Chondrocyte (in vitro differentiated cells): ENCODE data around the gene RIMBP2. TPM values are rescaled to one million over a fixed set of nuclear protein-coding genes. Genes with fewer than 3 reads are reported as not detected.

ENCODE experiments used
- DNase-seq: peaks from one replicate; pipeline ENCODE4 v3.0.0; 2021; ENCODE audit warnings: mixed read lengths, low spot score
- H3K27ac Mint-ChIP-seq: one replicate; pipeline ENCODE4 v1.8.0; 2021; ENCODE audit warnings: mild to moderate bottlenecking, moderate library complexity, mixed read lengths; ENCODE audit not compliant: unreplicated experiment
- H3K27me3 Mint-ChIP-seq: 2 replicates; pipeline ENCODE4 v1.8.0; 2021; ENCODE audit warnings: low read depth, mixed read lengths
- H3K36me3 Mint-ChIP-seq: 2 replicates; pipeline ENCODE4 v1.8.0; 2021; ENCODE audit warnings: low read depth, mixed read lengths
- H3K4me1 Mint-ChIP-seq: 2 replicates; pipeline ENCODE4 v1.8.0; 2021; ENCODE audit warnings: low read depth, mild to moderate bottlenecking, mixed read lengths
- H3K4me3 Mint-ChIP-seq: one replicate; pipeline ENCODE4 v1.8.0; 2021; ENCODE audit warnings: mild to moderate bottlenecking, moderate library complexity, mixed read lengths; ENCODE audit not compliant: unreplicated experiment
- H3K9me3 Mint-ChIP-seq: 2 replicates; pipeline ENCODE4 v1.8.0; 2021; ENCODE audit warnings: low read depth, mixed read lengths
- CTCF ChIP-seq: fragments of 200-600 bp; sonication (generic); IDR thresholded peaks from 2 replicates; pipeline ENCODE4 v1.5.0; 2021; ENCODE audit warnings: antibody characterized with exemption, mild to moderate bottlenecking, moderate library complexity
- total RNA-seq: library from RNA; stranded (reverse); gene quantifications from 3 replicates; pipeline ENCODE4 v1.2.1, GENCODE V29; 2021

RIMBP2 gene
- total RNA-seq, 1 donor from 2014 or later: 0.30 TPM

- Mint-ChIP-seq H3K36me3 (no peaks in the 10 kb centered on the region), H3K27ac (no peak overlapping the region), H3K4me3 (no peak overlapping the region), H3K4me1 (no peaks in the 10 kb centered on the region), H3K9me3 (no peaks in the 10 kb centered on the region), H3K27me3 (peaks cover 3% of the 10 kb centered on the region)
- no peak for TF ChIP-seq CTCF
- DNase-seq: no peak
Measured at GRCh38 chr12:130425698-130426245, 290.3 kb downstream of the RIMBP2 start.

- no peaks in the 10 kb centered on the region for H3K9me3 Mint-ChIP-seq
- no peak overlapping the region for H3K27ac Mint-ChIP-seq
- DNase-seq: no peak
Measured at GRCh38 chr12:130424858-130425697, 291.0 kb downstream of the RIMBP2 start.

GRCh38 chr12:130423991-130424857, 291.9 kb downstream of the RIMBP2 start:
- Mint-ChIP-seq H3K4me1 (no peaks in the 10 kb centered on the region), H3K27me3 (peaks cover 5% of the 10 kb centered on the region), H3K27ac (no peak overlapping the region), H3K36me3 (no peaks in the 10 kb centered on the region), H3K9me3 (no peaks in the 10 kb centered on the region), H3K4me3 (no peak overlapping the region)
- TF ChIP-seq CTCF: no peak
- no peak for DNase-seq

More at GRCh38 chr12:130424858-130425697, 291.0 kb downstream of the RIMBP2 start:
- peaks cover 4% of the 10 kb centered on the region for H3K27me3 Mint-ChIP-seq
- H3K4me1 Mint-ChIP-seq: no peaks in the 10 kb centered on the region
- TF ChIP-seq CTCF: no peak
- no peak overlapping the region for H3K4me3 Mint-ChIP-seq
- no peaks in the 10 kb centered on the region for H3K36me3 Mint-ChIP-seq

- H3K4me1 Mint-ChIP-seq: no peaks in the 10 kb centered on the region
- no peak overlapping the region for H3K4me3 Mint-ChIP-seq
- peaks cover 5% of the 10 kb centered on the region for H3K27me3 Mint-ChIP-seq
- H3K36me3 Mint-ChIP-seq: no peaks in the 10 kb centered on the region
- no peak for TF ChIP-seq CTCF
- no peak overlapping the region for H3K27ac Mint-ChIP-seq
- H3K9me3 Mint-ChIP-seq: no peaks in the 10 kb centered on the region
- DNase-seq: no peak
Measured at GRCh38 chr12:130423136-130423535, 293.0 kb downstream of the RIMBP2 start.

GRCh38 chr12:130422676-130423075, 293.4 kb downstream of the RIMBP2 start:
- Mint-ChIP-seq H3K4me3 (no peak overlapping the region), H3K9me3 (no peaks in the 10 kb centered on the region), H3K27me3 (peaks cover 7% of the 10 kb centered on the region), H3K27ac (no peak overlapping the region), H3K36me3 (no peaks in the 10 kb centered on the region), H3K4me1 (no peaks in the 10 kb centered on the region)
- DNase-seq: no peak
- TF ChIP-seq CTCF: no peak
